H1 (cell line): ENCODE data around the gene TDP1. TPM values are rescaled to one million over a fixed set of nuclear protein-coding genes. Genes with fewer than 3 reads are reported as not detected.

Experiments
- CTCF ChIA-PET: fragments of 300-600 bp; sonication (Branson Sonifier 250); formaldehyde crosslinking; loops from one replicate; lab custom pipeline; 2021; ENCODE audit not compliant: partially characterized antibody; lab: Charles Lee
- POLR2A ChIA-PET: fragments of 300-600 bp; sonication (Branson Sonifier 250); formaldehyde crosslinking; loops from one replicate; lab custom pipeline; 2021; ENCODE audit warnings: inconsistent platforms; ENCODE audit not compliant: partially characterized antibody; lab: Charles Lee
- DNase-seq, 2 experiments: peaks; one replicate each; pipeline versions ENCODE4 v3.0.0 to v3.0.0-alpha.2; 2010 to 2022; ENCODE audit warnings: low spot score in 2 of 2, low read depth in 1 of 2, mixed read lengths in 1 of 2
- FAIRE-seq: peaks from 2 replicates; lab custom pipeline; 2011; peaks lifted over from hg19 to GRCh38; lab: Jason Lieb, UNC
- H2AFZ ChIP-seq: 2 replicates; pipeline ENCODE4 v1.8.1; 2012; ENCODE audit warnings: low read length, inconsistent platforms
- H2AK5ac ChIP-seq: 2 replicates; pipeline ENCODE4 v1.6.1; 2013; ENCODE audit warnings: low read depth, low read length
- H2BK120ac ChIP-seq: replicated peaks from 2 replicates; pipeline ENCODE3; 2013; ENCODE audit warnings: low read depth, low read length, inconsistent platforms
- H2BK12ac ChIP-seq: 2 replicates; pipeline ENCODE4 v1.6.1; 2013; ENCODE audit warnings: low read depth, low read length
- H2BK15ac ChIP-seq: 2 replicates; pipeline ENCODE4 v1.6.1; 2013; ENCODE audit warnings: low read length
- H2BK20ac ChIP-seq: 2 replicates; pipeline ENCODE4 v1.6.1; 2013; ENCODE audit warnings: low read length
- H2BK5ac ChIP-seq: 2 replicates; pipeline ENCODE4 v1.6.1; 2013; ENCODE audit warnings: low read depth, low read length
- H3K14ac ChIP-seq: 2 replicates; pipeline ENCODE4 v1.6.1; 2013; ENCODE audit warnings: inconsistent platforms; ENCODE audit not compliant: insufficient read length
- H3K18ac ChIP-seq: 2 replicates; pipeline ENCODE4 v1.6.1; 2013; ENCODE audit warnings: low read length; ENCODE audit errors: extremely low read depth
- H3K23ac ChIP-seq: 2 replicates; pipeline ENCODE4 v1.6.1; 2013; ENCODE audit warnings: inconsistent platforms; ENCODE audit not compliant: insufficient read length
- H3K23me2 ChIP-seq: 2 replicates; pipeline ENCODE4 v1.6.1; 2013; ENCODE audit warnings: low read depth, low read length
- H3K27ac ChIP-seq: 2 replicates; pipeline ENCODE4 v1.6.1; 2011; ENCODE audit warnings: low read depth, low read length, inconsistent platforms
- H3K27me3 ChIP-seq, 4 experiments: replicated peaks in 1 of 4; 1 replicate in 1 of 4; 2 replicates in 3 of 4; pipeline versions ENCODE4 v1.6.1 to v1.8.1; 2011 to 2013; ENCODE audit warnings: low read length in 3 of 4, mild to moderate bottlenecking in 3 of 4, inconsistent platforms in 2 of 4, mixed read lengths in 2 of 4, moderate library complexity in 1 of 4; ENCODE audit not compliant: control insufficient read depth in 3 of 4, insufficient read depth in 3 of 4; ENCODE audit errors: extremely low read depth in 1 of 4
- H3K36me3 ChIP-seq, 4 experiments: 2 replicates each; pipeline versions ENCODE4 v1.6.1 to v1.8.1; 2011 to 2013; ENCODE audit warnings: mild to moderate bottlenecking in 4 of 4, low read length in 3 of 4, moderate library complexity in 2 of 4, control low read depth in 1 of 4, inconsistent platforms in 1 of 4; ENCODE audit not compliant: insufficient read depth in 4 of 4, control insufficient read depth in 2 of 4
- H3K4ac ChIP-seq: replicated peaks from 2 replicates; pipeline ENCODE3; 2013; ENCODE audit warnings: low read length, low read depth, mixed read lengths, inconsistent platforms; ENCODE audit not compliant: insufficient read length
- H3K4me1 ChIP-seq, 4 experiments: replicated peaks in 1 of 4; 1 replicate in 1 of 4; 2 replicates in 3 of 4; pipeline versions ENCODE4 v1.6.1 to v1.8.1; 2011 to 2013; ENCODE audit warnings: low read length in 3 of 4, inconsistent platforms in 2 of 4, mixed read lengths in 1 of 4; ENCODE audit not compliant: insufficient read depth in 4 of 4, control insufficient read depth in 3 of 4
- H3K4me2 ChIP-seq, 2 experiments: 2 replicates each; pipeline versions ENCODE4 v1.6.1 to v1.8.1; 2011 to 2013; ENCODE audit warnings: low read depth in 2 of 2, low read length in 2 of 2, control low read depth in 1 of 2, inconsistent platforms in 1 of 2, mild to moderate bottlenecking in 1 of 2; ENCODE audit not compliant: insufficient read depth in 1 of 2
- H3K4me3 ChIP-seq, 4 experiments: fragments of 200-600, 300-600 bp in 1 of 4; sonication (generic), shearing (Covaris generic), sonication (Bioruptor Twin) in 1 of 4; 2 replicates each; pipeline versions ENCODE4 v1.5.1 to v1.8.1; 2011 to 2016; ENCODE audit warnings: low read length in 4 of 4, low read depth in 3 of 4, control low read depth in 2 of 4, inconsistent platforms in 2 of 4, mild to moderate bottlenecking in 2 of 4, mixed read lengths in 1 of 4, moderate library complexity in 1 of 4; ENCODE audit not compliant: insufficient read depth in 2 of 4; ENCODE audit errors: extremely low read depth in 1 of 4
- H3K56ac ChIP-seq: replicated peaks from 2 replicates; pipeline ENCODE3; 2013; ENCODE audit warnings: low read depth, mild to moderate bottlenecking, mixed read lengths, low read length, inconsistent platforms; ENCODE audit not compliant: insufficient read length
- H3K79me1 ChIP-seq: 2 replicates; pipeline ENCODE4 v1.6.1; 2013; ENCODE audit warnings: low read depth, low read length, control low read depth
- H3K79me2 ChIP-seq, 2 experiments: 2 replicates each; pipeline versions ENCODE4 v1.6.1 to v1.8.1; 2012 to 2013; ENCODE audit warnings: low read length in 2 of 2, mild to moderate bottlenecking in 2 of 2, inconsistent platforms in 1 of 2; ENCODE audit not compliant: insufficient read depth in 2 of 2, control insufficient read depth in 1 of 2
- H3K9ac ChIP-seq, 4 experiments: replicated peaks in 1 of 4; 1 replicate in 1 of 4; 2 replicates in 3 of 4; pipeline versions ENCODE4 v1.6.1 to v1.8.1; 2011 to 2013; ENCODE audit warnings: low read depth in 3 of 4, low read length in 3 of 4, control low read depth in 2 of 4, mild to moderate bottlenecking in 2 of 4, moderate library complexity in 2 of 4, inconsistent platforms in 1 of 4; ENCODE audit errors: extremely low read depth in 1 of 4
- H3K9me3 ChIP-seq, 2 experiments: 2 replicates each; pipeline versions ENCODE4 v1.6.1 to v1.8.1; 2012 to 2013; ENCODE audit warnings: mild to moderate bottlenecking in 2 of 2, moderate library complexity in 2 of 2, control low read depth in 1 of 2, inconsistent platforms in 1 of 2, low read depth in 1 of 2, low read length in 1 of 2, mixed read lengths in 1 of 2; ENCODE audit not compliant: insufficient read depth in 2 of 2
- H4K20me1 ChIP-seq, 2 experiments: replicated peaks in 1 of 2; 2 replicates each; pipeline versions ENCODE3 to v1.8.1; 2011 to 2013; ENCODE audit warnings: inconsistent platforms in 2 of 2, low read length in 2 of 2, mild to moderate bottlenecking in 1 of 2; ENCODE audit not compliant: insufficient read depth in 2 of 2, control insufficient read depth in 1 of 2
- H4K5ac ChIP-seq: 2 replicates; pipeline ENCODE4 v1.6.1; 2013; ENCODE audit warnings: low read length, low read depth, mixed read lengths, inconsistent platforms; ENCODE audit not compliant: insufficient read length
- H4K8ac ChIP-seq: 2 replicates; pipeline ENCODE4 v1.8.0; 2013; ENCODE audit warnings: mild to moderate bottlenecking, moderate library complexity, low read length, inconsistent platforms; ENCODE audit not compliant: insufficient read depth; ENCODE audit errors: extremely low read depth
- H4K91ac ChIP-seq: replicated peaks from 2 replicates; pipeline ENCODE3; 2013; ENCODE audit warnings: low read length, mixed read lengths, inconsistent platforms; ENCODE audit not compliant: insufficient read length
- JUN ChIP-seq: IDR thresholded peaks from 2 replicates; pipeline ENCODE4 v1.6.1; 2011; ENCODE audit warnings: low read depth, mild to moderate bottlenecking, improper control_type of control experiment, low read length
- MAFK ChIP-seq: IDR thresholded peaks from 2 replicates; pipeline ENCODE4 v1.6.1; 2012; ENCODE audit warnings: low read depth, mild to moderate bottlenecking, improper control_type of control experiment, low read length
- SUZ12 ChIP-seq: fragments of 200-600 bp; sonication (generic); IDR thresholded peaks from 2 replicates; pipeline ENCODE4 v1.6.1; 2012; ENCODE audit warnings: mild to moderate bottlenecking, inconsistent platforms, low read length, moderate library complexity, mixed read lengths
- WGBS, 2 experiments: shearing (Covaris generic) in 1 of 2; methylation state at CpG; one replicate each; pipeline versions ENCODE4 v1.1.6 to v1.1.7; 2013 to 2015; ENCODE audit warnings: low lambda C conversion rate in 2 of 2, mixed read lengths in 2 of 2, inconsistent platforms in 1 of 2, low coverage in 1 of 2, missing lambda C conversion rate in 1 of 2; ENCODE audit not compliant: insufficient replicate concordance in 2 of 2, insufficient coverage in 1 of 2, insufficient read length in 1 of 2; ENCODE audit errors: extremely low coverage in 1 of 2, missing lambda C conversion rate in 1 of 2; 5-methylcytosine and 5-hydroxymethylcytosine counted together
- polyA plus RNA-seq, 7 experiments: library from polyadenylated mRNA; depleted of rRNA in 3 of 7; stranded (reverse) in 5 of 7; unstranded in 2 of 7; fragments of >200 nt in 5 of 7; fragments of 200-250 nt in 2 of 7; gene quantifications; 1 replicate in 5 of 7; 2 replicates in 1 of 7; 4 replicates in 1 of 7; pipeline versions ENCODE4 v1.2.1 to v1.2.3, GENCODE V29; 2011 to 2013; ENCODE audit warnings: missing spikeins in 2 of 7, mixed read lengths in 2 of 7
- total RNA-seq: library from RNA; stranded (reverse); fragmentation: NEBNext Ultra II Directional; extraction: Animal tissue kit (Norgen Biotek cat#: 25700); gene quantifications from 2 replicates; pipeline ENCODE4 v1.2.1, GENCODE V29; 2021
- TF ChIP-seq, protein P1 (sequence below): IDR thresholded peaks from 2 replicates; pipeline ENCODE4 v1.6.1; 2012; ENCODE audit warnings: inconsistent platforms

Gene TDP1
- total and polyA plus RNA-seq, 2 of the 8 experiments (the other 6 are each of a cell fraction or from before 2014, with no cell fraction given): 32.2 to 69.9 TPM

DNA sequence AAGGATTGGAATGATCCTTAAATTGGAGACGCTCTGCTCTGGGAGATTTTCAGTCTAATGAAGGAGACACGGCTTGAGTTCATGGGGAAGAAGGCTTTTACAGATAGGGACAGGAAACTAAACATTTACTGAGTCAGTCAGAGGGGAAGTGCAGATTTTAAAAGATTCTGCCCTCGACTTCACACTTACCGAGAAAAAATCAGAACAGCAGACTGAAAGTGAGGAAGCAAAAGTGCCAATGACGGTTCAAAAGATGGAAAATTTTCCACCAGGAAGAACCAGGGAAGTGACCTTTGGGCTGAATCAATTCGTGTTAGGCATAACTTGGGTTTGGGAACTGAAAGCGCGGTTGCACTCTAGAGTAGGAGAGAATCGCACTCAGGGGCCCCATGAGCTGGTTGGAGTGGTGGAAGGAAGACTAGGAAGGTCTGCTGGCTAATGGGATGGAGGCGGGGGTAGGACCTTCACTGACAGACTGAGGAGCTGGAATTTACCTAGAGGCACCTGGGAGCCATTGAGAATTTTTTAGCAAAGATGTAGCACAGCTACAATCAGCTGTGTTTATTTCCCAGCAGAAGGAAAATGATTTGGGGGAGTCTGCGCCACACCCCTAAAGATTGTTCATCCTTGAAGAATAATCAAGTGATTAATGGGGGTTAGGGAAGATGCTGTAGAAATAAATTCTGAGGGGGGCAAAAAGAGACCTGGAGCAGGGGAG lies 107.3 kb downstream of the TDP1 start:
- no peak overlapping the region for H3K56ac ChIP-seq
- no peak overlapping the region for H3K27ac ChIP-seq
- no peak overlapping the region for H2BK15ac ChIP-seq
- 33% methylated on average over 11 of the region's 11 CpGs; no CpG with 5 or more reads in 1 of the 2 experiments for WGBS, 2 experiments
- no peaks in the 10 kb centered on the region for H3K79me1 ChIP-seq
- H2BK20ac ChIP-seq: no peak overlapping the region
- H3K4ac ChIP-seq: no peak overlapping the region
- no peaks in the 10 kb centered on the region for H3K79me2 ChIP-seq
- peaks cover 28 to 58% (median 52%) of the 10 kb centered on the region in 4 experiments for H3K27me3 ChIP-seq
- no peak overlapping the region for H4K8ac ChIP-seq
- no peak overlapping the region for H4K5ac ChIP-seq
- no peaks in the 10 kb centered on the region for H3K36me3 ChIP-seq
- H3K9ac ChIP-seq: no peak overlapping the region; a peak in 1 of 7 replicates
- no peak overlapping the region for H2AFZ ChIP-seq
- peaks cover 24% of the 10 kb centered on the region; the same call in 1 of the 2 replicates for H3K23me2 ChIP-seq
- H2BK5ac ChIP-seq: no peak overlapping the region
- CTCF ChIA-PET: interaction anchor here (0.6 to 2.2 kb wide), 7 partner anchors 10 to 123 kb away, joined by 3 to 10 read pairs (median 4); no protein-coding TSS in a partner anchor
- no peak overlapping the region for H2BK120ac ChIP-seq
- H2BK12ac ChIP-seq: no peak overlapping the region
- H3K4me2 ChIP-seq: peak overlapping the region; percentile 91 to 98
- H4K20me1 ChIP-seq: peaks cover 0 to 6% of the 10 kb centered on the region in 2 experiments
- TF ChIP-seq MAFK (no peak), SUZ12 (peak; percentile 48; the same call in 1 of the 2 replicates), JUN (no peak)
- TF ChIP-seq, protein P1, sequence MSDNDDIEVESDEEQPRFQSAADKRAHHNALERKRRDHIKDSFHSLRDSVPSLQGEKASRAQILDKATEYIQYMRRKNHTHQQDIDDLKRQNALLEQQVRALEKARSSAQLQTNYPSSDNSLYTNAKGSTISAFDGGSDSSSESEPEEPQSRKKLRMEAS: no peak
- TF ChIP-seq, all 59 proteins: peak for 1
- Histone ChIP-seq H3K4me3 (peak overlapping the region; percentile 52 to 66 (median 55); a peak in 5 of 8 replicates), H4K91ac (no peak overlapping the region), H3K14ac (no peak overlapping the region), H3K23ac (no peak overlapping the region), H3K18ac (no peak overlapping the region; the same call in 1 of the 2 replicates), H3K4me1 (peaks cover 3 to 14% (median 6%) of the 10 kb centered on the region in 4 experiments; a peak in 6 of 7 replicates), H2AK5ac (no peak overlapping the region; the same call in 1 of the 2 replicates), H3K9me3 (no peaks in the 10 kb centered on the region)
- DNase-seq (peak in 1 of 2 experiments; percentile 38), FAIRE-seq (no peak)
- POLR2A ChIA-PET: interaction anchor here (1.6 kb wide), 1 partner anchor 107 kb away, joined by 4 read pairs; the partner anchor contains the start of gene TDP1
